ENCODE results near the gene NT5DC2. TPM values are rescaled to one million over a fixed set of nuclear protein-coding genes. Genes with fewer than 3 reads are reported as not detected.
A peak's percentile ranks its signal among the peaks of the same experiment; 100 is the strongest.

The NT5DC2 gene
- total RNA-seq (ENCODE audit: insufficient read depth, low replicate concordance): 104 TPM

- DNase-seq (ENCODE audit: low spot score): peak; percentile 82
Measured at GRCh38 chr3:52533623-52534280, at the start of gene NT5DC2. Gene NT5DC2, minus strand, starts transcription at chr3:52533857. Its CDS starts 120 bp downstream, at chr3:52533737.

GRCh38 chr3:52574056-52574965, 40.7 kb upstream of the NT5DC2 start:
- DNase-seq (ENCODE audit: low spot score): no peak

DNA sequence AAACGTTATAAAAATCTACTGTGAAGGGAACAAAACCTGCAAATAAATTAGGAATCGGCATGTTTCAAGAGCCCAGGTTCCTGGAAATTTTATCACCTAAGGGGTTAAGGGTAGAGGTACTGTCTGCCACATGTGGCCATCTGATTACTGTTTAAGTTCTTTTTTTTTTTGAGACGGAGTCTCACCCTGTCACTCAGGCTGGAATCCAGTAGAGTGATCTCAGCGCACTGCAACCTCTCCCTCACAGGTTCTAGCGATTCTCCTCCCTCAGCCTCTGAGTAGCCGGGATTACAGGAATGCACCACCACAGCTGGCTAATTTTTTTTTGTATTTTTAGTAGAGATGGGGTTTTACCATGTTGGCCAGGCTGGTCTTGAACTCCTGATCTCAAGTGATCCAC, 38.6 kb upstream of the NT5DC2 start:
- DNase-seq (ENCODE audit: low spot score): no peak

DNA sequence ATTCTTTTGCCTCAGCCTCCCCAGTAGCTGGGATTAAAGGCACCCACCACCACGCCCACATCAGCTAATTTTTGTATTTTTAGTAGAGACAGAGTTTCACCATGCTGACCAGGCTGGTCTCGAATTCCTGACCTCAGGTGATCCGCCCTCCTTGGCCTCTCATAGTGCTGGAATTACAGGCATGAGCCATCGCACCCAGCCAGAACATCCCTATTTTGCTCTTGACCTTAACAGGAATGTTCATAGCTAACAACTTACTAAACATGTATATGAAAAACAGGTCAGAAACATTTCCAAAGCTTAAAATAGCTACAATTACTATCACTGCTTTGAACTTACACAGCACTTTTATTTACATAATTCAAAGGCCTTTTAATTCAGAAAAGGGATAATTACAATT, 36.4 kb upstream of the NT5DC2 start:
- no peak for DNase-seq (ENCODE audit: low spot score)

- no peak for DNase-seq (ENCODE audit: low spot score)
Measured at GRCh38 chr3:52568069-52568468, 34.4 kb upstream of the NT5DC2 start.

GRCh38 chr3:52563984-52564383, 30.3 kb upstream of the NT5DC2 start:
- no peak for DNase-seq (ENCODE audit: low spot score)

GRCh38 chr3:52561028-52561747, 27.5 kb upstream of the NT5DC2 start:
- no peak for DNase-seq (ENCODE audit: low spot score)

- no peak for DNase-seq (ENCODE audit: low spot score)
Measured at GRCh38 chr3:52558436-52558835, 24.8 kb upstream of the NT5DC2 start.

DNA sequence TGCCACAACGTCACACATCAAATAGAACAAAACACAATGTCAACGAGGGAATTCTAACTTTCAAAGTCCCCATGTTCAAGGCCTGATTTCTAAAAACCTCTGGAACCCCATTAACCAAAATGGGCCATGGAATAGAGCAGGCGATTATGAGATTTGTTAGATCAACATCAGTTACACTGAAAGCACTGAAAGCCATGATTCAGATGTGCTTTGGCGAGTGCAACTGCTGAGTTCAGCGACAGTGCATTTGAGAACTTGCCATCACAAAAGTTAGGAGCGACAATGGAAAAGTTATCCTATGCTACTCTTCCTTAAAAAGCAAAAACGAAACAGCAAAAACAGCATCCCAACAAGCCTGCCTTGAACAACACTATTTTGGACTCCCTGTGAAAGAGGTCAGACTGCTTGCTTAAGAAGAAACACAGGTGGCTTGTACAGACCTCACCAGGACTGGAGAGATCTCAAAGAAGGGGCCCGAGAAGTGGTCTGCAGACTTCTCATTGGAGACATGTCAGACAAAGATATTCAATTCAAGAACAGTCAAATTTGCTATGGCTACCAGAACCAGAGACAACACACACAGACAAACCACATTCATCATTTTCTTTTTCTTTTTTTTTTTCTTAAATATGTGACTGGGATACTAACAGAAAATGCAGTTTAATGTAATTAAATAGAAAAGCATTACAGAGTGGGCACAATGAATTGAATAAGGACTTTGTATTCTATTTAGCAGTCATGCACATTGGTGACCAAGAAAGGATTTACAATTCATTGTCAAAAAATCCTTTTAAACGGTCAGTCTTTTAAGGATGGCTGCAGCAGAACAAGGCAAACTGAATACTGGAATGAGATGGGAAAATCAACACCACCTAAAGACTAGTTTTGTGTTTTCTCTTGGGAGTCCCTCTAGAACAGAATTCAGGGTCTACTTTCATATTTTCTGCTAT, 23.6 kb upstream of the NT5DC2 start:
- DNase-seq (ENCODE audit: low spot score): no peak

DNA sequence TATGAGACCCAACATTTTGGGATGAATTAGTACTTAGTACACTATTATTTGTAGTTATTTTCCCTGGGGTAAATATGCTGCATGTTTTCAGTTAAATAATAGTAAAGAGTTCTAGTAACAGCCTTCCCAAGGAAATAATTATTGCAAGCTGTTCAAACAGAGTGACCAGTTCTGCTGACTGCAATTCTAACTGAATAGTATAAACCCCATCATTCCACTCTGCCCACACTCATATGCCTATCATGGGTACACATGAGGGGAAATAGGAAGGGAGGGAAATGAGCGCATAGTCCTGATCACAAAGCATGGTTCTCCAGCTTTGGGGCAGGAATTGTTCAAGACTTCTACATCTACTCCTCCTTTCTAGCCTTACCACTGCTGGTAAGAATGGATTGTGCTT, 21.4 kb upstream of the NT5DC2 start:
- no peak for DNase-seq (ENCODE audit: low spot score)

DNA sequence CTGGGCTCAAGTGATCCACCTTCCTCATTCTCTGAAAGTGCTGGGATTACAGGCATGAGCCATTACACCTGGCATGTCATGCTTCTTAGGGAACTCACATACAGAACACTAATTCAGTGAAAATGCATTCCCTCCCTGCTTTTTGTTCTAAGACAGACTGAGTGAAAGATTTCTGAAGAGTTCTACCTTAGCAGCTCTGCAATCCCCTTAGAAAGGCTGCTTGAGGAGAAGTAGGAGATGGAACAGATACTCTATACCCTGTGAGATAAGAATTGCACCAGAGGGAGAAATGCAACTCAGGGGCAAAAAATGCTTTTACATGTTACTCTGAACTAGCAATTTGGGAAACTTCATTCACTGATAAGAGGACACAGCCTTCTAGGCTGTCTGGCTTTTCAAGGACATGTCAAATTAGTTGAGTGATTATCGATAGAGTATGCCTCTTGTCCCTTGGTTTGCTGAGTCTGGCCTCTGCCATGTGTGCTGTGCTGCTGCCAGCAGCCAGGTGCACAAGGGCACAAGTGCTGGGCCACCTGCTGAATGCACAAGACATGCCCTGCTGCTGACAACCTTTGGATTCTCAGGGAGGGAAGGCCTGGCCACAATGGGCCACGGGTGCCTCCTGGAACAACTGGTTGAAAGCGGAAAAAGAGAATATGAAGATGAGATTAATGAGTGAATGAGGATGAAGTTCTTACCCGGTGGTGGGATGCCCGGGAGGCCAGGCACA, 20.5 kb upstream of the NT5DC2 start:
- no peak for DNase-seq (ENCODE audit: low spot score)

DNA sequence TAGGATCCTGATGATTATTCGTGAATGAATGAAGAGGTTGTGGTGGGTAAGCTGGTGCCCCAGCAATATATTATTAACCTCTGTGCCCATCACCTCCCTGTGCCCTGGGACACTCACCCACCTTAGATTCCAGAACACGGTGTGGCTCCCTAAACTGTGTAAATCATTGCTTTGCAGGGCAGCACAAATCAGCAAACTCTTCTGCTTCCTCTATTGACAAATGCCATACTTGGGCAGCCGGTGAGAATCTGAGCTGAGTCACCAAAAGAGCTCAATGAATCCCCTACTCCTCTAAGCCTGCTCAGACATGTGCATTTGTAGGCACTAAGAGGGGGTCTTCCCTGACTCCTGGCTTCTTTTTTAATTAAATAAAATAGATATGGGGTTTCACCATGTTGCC, 18.4 kb upstream of the NT5DC2 start:
- no peak for DNase-seq (ENCODE audit: low spot score)

DNA sequence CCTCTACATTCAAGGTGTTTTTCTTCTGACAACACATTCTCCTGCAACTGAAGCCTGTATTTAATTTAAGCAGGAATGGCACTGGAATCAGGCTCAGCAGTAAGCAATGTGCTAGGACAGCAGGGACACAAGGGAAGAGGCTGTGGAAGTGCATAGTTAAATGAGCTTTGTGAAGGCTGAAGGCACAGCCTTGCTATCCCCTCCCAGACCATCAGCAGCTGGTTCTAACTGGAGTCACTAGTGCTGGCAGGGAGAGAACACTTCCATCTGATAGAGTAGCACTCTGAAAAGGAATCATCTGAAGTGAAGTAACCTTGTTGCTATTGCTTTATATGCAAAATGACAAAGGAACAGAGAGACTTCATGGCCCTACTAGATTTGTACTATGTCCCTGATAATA, 17.5 kb upstream of the NT5DC2 start:
- no peak for DNase-seq (ENCODE audit: low spot score)

- no peak for DNase-seq (ENCODE audit: low spot score)
Measured at GRCh38 chr3:52547143-52547542, 13.5 kb upstream of the NT5DC2 start.

DNA sequence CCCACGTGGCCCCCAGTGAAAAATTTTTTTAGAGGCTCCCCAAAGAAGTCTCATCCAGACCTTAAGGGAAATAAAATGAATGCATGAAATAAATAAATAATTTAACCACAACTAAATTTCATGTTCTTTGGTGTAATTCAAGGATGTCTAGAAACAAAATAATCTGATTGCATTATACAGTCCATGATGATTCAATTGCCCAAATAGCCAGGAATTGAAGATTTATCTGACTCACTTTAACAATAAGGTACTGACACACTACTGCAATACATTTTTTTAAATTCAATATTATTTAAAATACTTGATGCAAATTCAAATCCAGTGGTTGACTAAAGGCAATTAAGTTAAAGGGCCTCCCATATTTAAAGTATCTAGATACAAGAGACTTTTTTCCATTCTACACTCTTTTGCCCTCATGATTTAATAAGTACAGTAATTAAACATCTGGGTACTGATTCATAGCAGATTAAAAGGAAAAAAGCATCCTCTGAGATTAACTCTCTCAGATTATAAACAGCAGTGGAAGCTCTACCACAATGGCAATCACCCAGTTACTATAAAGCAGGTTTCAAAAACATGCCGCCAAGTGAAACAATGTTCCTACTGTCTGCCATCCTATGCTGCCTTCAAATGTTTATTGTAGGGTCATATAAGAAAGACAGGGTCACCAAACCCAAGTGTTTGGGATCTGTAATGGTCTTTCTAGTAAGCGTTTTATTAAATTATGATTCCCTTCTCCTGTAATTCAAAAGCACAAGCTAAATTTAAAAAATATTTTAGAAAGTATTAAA, 12.6 kb upstream of the NT5DC2 start:
- no peak for DNase-seq (ENCODE audit: low spot score)

DNA sequence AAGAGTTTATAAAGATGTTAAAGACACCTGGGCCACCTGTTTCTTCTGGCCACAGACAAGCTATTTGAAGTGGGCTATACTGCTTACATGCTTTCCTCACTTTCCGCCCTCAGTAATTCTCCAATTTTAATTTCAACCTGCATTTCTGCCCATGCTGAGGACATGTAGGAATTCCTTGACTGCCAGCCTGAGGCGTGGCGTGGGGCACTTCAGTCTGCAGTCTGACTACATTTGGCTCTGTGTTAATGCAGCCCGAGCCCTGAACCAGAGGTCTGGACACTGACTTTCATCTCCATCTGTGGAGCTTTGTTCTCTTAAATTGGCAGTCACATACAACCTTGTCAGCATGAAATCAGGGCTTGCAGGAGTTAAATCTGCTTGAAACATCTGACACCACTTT, 11.3 kb upstream of the NT5DC2 start:
- no peak for DNase-seq (ENCODE audit: low spot score)

- DNase-seq (ENCODE audit: low spot score): no peak
Measured at GRCh38 chr3:52541050-52541449, 7.4 kb upstream of the NT5DC2 start.

DNA sequence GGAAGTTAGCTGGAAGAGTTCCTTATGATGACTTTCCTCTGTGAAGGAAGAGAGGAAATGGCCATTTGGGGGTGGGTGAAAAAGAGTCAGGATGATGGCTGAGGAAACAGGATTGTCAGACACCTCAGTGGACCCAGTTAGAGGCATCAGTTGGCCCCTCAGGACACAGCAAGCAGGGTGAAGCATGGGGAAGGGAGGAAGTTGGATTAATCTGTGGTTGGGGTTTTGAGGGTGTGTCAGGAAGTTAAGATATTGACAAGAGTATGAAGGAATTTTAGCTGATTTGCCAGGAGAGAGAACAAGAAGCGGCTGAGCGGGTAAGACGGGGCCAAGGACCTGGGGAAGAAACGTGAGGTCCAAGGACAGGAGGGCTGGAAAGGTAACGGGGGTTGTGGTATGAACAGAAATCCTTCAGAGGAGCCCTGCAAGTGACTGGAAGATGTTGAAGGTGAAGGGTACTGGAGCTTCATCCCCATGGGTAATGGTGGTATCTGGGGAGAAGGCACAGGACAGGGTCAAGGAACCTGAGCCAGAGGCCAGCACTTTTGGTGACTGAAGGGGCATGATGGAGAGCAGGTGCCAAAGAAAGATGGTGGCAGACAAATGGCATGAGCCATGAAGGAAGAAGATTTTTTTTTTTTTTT, 5.5 kb upstream of the NT5DC2 start:
- no peak for DNase-seq (ENCODE audit: low spot score)

All from umbilical cord (tissue), 2 donors.